ENCODE data around the gene TTC12.

- no peak for TF ChIP-seq CTCF (conservative IDR thresholded peaks at IDR 0.05; ENCODE audit: low read length)
- TF ChIP-seq EZH2phosphoT487 (IDR thresholded peaks at IDR 0.05; ENCODE audit: borderline replicate concordance, low read depth, low read length), result no peak
Measured at GRCh38 chr11:113308601-113309000, 5.8 kb upstream of the TTC12 start.

Data from OCI-LY7 (cell line).